Neural progenitor cell (in vitro differentiated cells): ENCODE data around the gene MVD.

Experiments
- EZH2 ChIP-seq: fragments of 200-600 bp; sonication (generic); IDR thresholded peaks from 2 replicates; pipeline ENCODE4 v1.6.1; 2017; ENCODE audit warnings: antibody characterized with exemption, mild to moderate bottlenecking, moderate library complexity
- EZH2phosphoT487 ChIP-seq: fragments of 200-600 bp; sonication (generic); IDR thresholded peaks from 2 replicates; pipeline ENCODE4 v1.6.1; 2017; ENCODE audit warnings: antibody characterized with exemption
- TF ChIP-seq, protein P1 (sequence below): fragments of 200-600 bp; sonication (generic); IDR thresholded peaks from 2 replicates; pipeline ENCODE4 v1.5.1; 2017; ENCODE audit warnings: antibody characterized with exemption, mild to moderate bottlenecking

DNA sequence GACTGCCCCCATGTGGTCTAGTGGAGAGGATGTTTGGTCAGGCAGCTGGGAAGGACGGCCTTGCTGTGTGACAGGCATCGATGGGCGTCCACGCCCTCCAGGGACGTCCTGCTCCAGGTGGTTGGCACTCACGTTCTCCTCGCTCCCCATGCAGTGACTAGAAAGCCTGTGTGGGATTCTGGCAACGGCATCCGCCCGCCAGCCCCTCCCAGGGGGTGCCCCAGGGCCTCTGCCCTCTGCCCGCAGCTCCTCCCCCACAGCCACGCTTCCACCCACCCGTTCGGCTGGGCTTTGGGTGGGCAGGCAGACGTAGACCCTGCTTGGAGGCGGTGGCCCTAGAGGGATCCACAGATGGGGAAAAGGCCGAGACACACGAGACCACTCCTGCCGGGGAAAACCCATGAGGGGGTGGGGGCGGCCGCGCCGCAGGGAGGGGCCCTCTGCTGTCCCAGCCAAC is 29.2 kb downstream of the MVD start:
- TF ChIP-seq EZH2 (no peak), EZH2phosphoT487 (no peak)
- TF ChIP-seq, protein P1, sequence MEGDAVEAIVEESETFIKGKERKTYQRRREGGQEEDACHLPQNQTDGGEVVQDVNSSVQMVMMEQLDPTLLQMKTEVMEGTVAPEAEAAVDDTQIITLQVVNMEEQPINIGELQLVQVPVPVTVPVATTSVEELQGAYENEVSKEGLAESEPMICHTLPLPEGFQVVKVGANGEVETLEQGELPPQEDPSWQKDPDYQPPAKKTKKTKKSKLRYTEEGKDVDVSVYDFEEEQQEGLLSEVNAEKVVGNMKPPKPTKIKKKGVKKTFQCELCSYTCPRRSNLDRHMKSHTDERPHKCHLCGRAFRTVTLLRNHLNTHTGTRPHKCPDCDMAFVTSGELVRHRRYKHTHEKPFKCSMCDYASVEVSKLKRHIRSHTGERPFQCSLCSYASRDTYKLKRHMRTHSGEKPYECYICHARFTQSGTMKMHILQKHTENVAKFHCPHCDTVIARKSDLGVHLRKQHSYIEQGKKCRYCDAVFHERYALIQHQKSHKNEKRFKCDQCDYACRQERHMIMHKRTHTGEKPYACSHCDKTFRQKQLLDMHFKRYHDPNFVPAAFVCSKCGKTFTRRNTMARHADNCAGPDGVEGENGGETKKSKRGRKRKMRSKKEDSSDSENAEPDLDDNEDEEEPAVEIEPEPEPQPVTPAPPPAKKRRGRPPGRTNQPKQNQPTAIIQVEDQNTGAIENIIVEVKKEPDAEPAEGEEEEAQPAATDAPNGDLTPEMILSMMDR, result peak; percentile 52
